Adrenal gland (tissue), 12 donors: Measurements from ENCODE around the gene TATDN2. TPM values are rescaled to one million over a fixed set of nuclear protein-coding genes. Genes with fewer than 3 reads are reported as not detected.

Experiments used
- DNase-seq, 7 donors: peaks; one replicate each; pipeline ENCODE4 v3.0.0-alpha.2; 2019 to 2020
- H3K27ac ChIP-seq, 5 donors: fragments of 200-600 bp; sonication (generic) in 4 of 5; 1 replicate in 3 of 5; 2 replicates in 2 of 5; pipeline versions ENCODE4 v1.5.1 to v1.8.0; 2016 to 2020; ENCODE audit warnings: mild to moderate bottlenecking in 1 of 5
- H3K27me3 ChIP-seq: fragments of 200-600 bp; 2 replicates; pipeline ENCODE4 v1.8.0; 2021
- H3K36me3 ChIP-seq, 2 donors: fragments of 200-600 bp; replicated peaks in 1 of 2; 1 replicate in 1 of 2; 2 replicates in 1 of 2; pipeline versions ENCODE4 v1.5.1 to v1.8.0; 2018 to 2022
- H3K4me1 ChIP-seq, 2 donors: fragments of 200-600 bp; replicated peaks in 1 of 2; 1 replicate in 1 of 2; 2 replicates in 1 of 2; pipeline versions ENCODE4 v1.5.1 to v1.8.0; 2018 to 2021
- H3K4me3 ChIP-seq, 4 donors: fragments of 200-600 bp; sonication (generic) in 3 of 4; one replicate each; pipeline ENCODE4 v1.5.1; 2016 to 2018
- H3K9me3 ChIP-seq, 3 donors: fragments of 200-600 bp; sonication (generic) in 1 of 3; replicated peaks in 1 of 3; 1 replicate in 2 of 3; 2 replicates in 1 of 3; pipeline versions ENCODE4 v1.5.1 to v1.8.0; 2016 to 2021
- CTCF ChIP-seq, 6 experiments: fragments of 450-650 bp in 4 of 6; fragments of 200-600 bp in 2 of 6; sonication (generic) in 1 of 6; IDR thresholded peaks; 1 replicate in 5 of 6; 2 replicates in 1 of 6; pipeline versions ENCODE4 v1.5.1 to v1.8.0; 2016 to 2021; ENCODE audit warnings: antibody characterized with exemption in 6 of 6, mild to moderate bottlenecking in 2 of 6, moderate library complexity in 1 of 6
- POLR2A ChIP-seq, 2 donors: fragments of 450-650 bp; IDR thresholded peaks; one replicate each; pipeline ENCODE4 v1.6.1; 2017; ENCODE audit warnings: antibody characterized with exemption in 2 of 2, mild to moderate bottlenecking in 2 of 2, moderate library complexity in 1 of 2
- WGBS, 4 donors: extraction: QIAGEN DNeasy Blood & Tissue Kit in 2 of 4; methylation state at CpG; one replicate each; pipeline versions ENCODE4 v1.1.5 to v1.1.7; 2013 to 2017; 5-methylcytosine and 5-hydroxymethylcytosine counted together
- intact Hi-C, 2 donors: fragments of 100-400 bp; cut with DNase I; formaldehyde crosslinking; loops; one replicate each; pipeline versions ENCODE4 v1.14.1 to v1.15.0; 2022 to 2023
- polyA plus RNA-seq, 3 donors: library from polyadenylated mRNA; stranded (reverse); fragments of 200-250 nt in 2 of 3; fragments of 350-450 nt in 1 of 3; fragmentation: Illumina TruSeq in 1 of 3; extraction: RNeasy Lipid Tissue Mini Kit (QIAGEN cat#74804) in 1 of 3; gene quantifications; one replicate each; pipeline ENCODE4 v1.2.3, GENCODE V29; 2013 to 2014
- total RNA-seq, 9 donors: library from RNA; depleted of rRNA in 4 of 9; stranded (reverse); fragments of >200 nt in 4 of 9; fragments of 120-200 nt in 1 of 9; fragmentation: NEBNext Ultra II Directional in 1 of 9; extraction: Animal tissue kit (Norgen Biotek cat#: 25700) in 1 of 9; gene quantifications; one replicate each; pipeline versions ENCODE4 v1.1.0 to v1.2.4, GENCODE V29; 2013 to 2023
- donor health status: healthy with polysubstance abuse.
- donor health status: Bipolar disorder and iron deficiency.
- donor health status: DM: yes; HTN: yes; CAD: no.
- donor health status: DM: no; HTN: no; CAD: no.
- donor health status: DM: no; HTN: no; CAD: no.
- donor health status: DM: yes; HTN: yes; CAD: no.

The TATDN2 gene
- total and polyA plus RNA-seq, 12 donors, result 10.0 to 34.8 (median 22.6) TPM

- H3K27me3 ChIP-seq, result no peaks in the 10 kb centered on the region
- intact Hi-C loops, result no loop called here
Observed at GRCh38 chr3:10289077-10289476, 40.8 kb downstream of the TATDN2 start.

GRCh38 chr3:10289787-10290355, 41.6 kb downstream of the TATDN2 start:
- no peak for DNase-seq
- no peaks in the 10 kb centered on the region for H3K9me3 ChIP-seq
- no peak overlapping the region for H3K27ac ChIP-seq
- H3K4me3 ChIP-seq, result no peak overlapping the region
- TF ChIP-seq CTCF (IDR thresholded peaks at IDR 0.05), result no peak
- no peak for TF ChIP-seq POLR2A (IDR thresholded peaks at IDR 0.05)
- no peaks in the 10 kb centered on the region for H3K27me3 ChIP-seq
- peaks cover 0 to 22% of the 10 kb centered on the region in 2 donors for H3K36me3 ChIP-seq
- peaks cover 0 to 4% of the 10 kb centered on the region in 2 donors for H3K4me1 ChIP-seq
- 88 to 93% (median 91%) methylated on average over 5 to 9 of the region's 9 CpGs for WGBS, 4 donors
- intact Hi-C loops, result no loop called here

More at GRCh38 chr3:10289077-10289476, 40.8 kb downstream of the TATDN2 start:
- no peak overlapping the region for H3K4me3 ChIP-seq
- H3K4me1 ChIP-seq, result peaks cover 0 to 4% of the 10 kb centered on the region in 2 donors
- no peaks in the 10 kb centered on the region for H3K9me3 ChIP-seq
- H3K36me3 ChIP-seq, result peaks cover 0 to 22% of the 10 kb centered on the region in 2 donors
- no peak for TF ChIP-seq POLR2A (IDR thresholded peaks at IDR 0.05)
- no peak for TF ChIP-seq CTCF (IDR thresholded peaks at IDR 0.05)
- no peak for DNase-seq
- WGBS, 4 donors, result 86 to 92% (median 89%) methylated on average over 7 to 9 of the region's 9 CpGs
- H3K27ac ChIP-seq, result no peak overlapping the region

GRCh38 chr3:10290481-10291176, 42.4 kb downstream of the TATDN2 start:
- no peaks in the 10 kb centered on the region for H3K9me3 ChIP-seq
- H3K36me3 ChIP-seq, result peaks cover 0 to 17% of the 10 kb centered on the region in 2 donors
- no peak overlapping the region for H3K27ac ChIP-seq
- no peaks in the 10 kb centered on the region for H3K27me3 ChIP-seq
- peaks cover 0 to 4% of the 10 kb centered on the region in 2 donors for H3K4me1 ChIP-seq
- 82 to 88% (median 84%) methylated on average over 8 to 18 of the region's 18 CpGs for WGBS, 4 donors
- no peak for DNase-seq
- no peak overlapping the region for H3K4me3 ChIP-seq
- intact Hi-C loops, result no loop called here
- TF ChIP-seq CTCF (IDR thresholded peaks at IDR 0.05) (no peak), POLR2A (IDR thresholded peaks at IDR 0.05) (no peak)

GRCh38 chr3:10291641-10292040, 43.4 kb downstream of the TATDN2 start:
- no peak overlapping the region for H3K27ac ChIP-seq

More at GRCh38 chr3:10291641-10292040, 43.4 kb downstream of the TATDN2 start:
- no peak overlapping the region for H3K4me3 ChIP-seq
- no peak for DNase-seq
- intact Hi-C loops, result no loop called here
- H3K27me3 ChIP-seq, result no peaks in the 10 kb centered on the region
- H3K4me1 ChIP-seq, result peaks cover 0 to 4% of the 10 kb centered on the region in 2 donors
- H3K9me3 ChIP-seq, result no peaks in the 10 kb centered on the region
- peaks cover 0 to 7% of the 10 kb centered on the region in 2 donors for H3K36me3 ChIP-seq
- WGBS, 4 donors, result 85 to 93% (median 92%) methylated on average over 6 of the region's 6 CpGs
- TF ChIP-seq POLR2A (IDR thresholded peaks at IDR 0.05), result no peak
- TF ChIP-seq CTCF (IDR thresholded peaks at IDR 0.05), result no peak
